ENCODE results near the gene MFAP5.

GRCh38 chr12:8629486-8630033 is 33.1 kb downstream of the MFAP5 start:
- TF ChIP-seq CSDC2 (CRISPR knock-in tag; IDR thresholded peaks at IDR 0.05), result no peak
- TF ChIP-seq PATZ1 (CRISPR knock-in tag; IDR thresholded peaks at IDR 0.05; ENCODE audit: borderline replicate concordance), result no peak
- no peak for TF ChIP-seq ZC3H10 (CRISPR knock-in tag; IDR thresholded peaks at IDR 0.05)
- no peak for TF ChIP-seq TOX (CRISPR knock-in tag; IDR thresholded peaks at IDR 0.05; ENCODE audit: borderline replicate concordance)
- no peak for TF ChIP-seq ZFP3 (CRISPR knock-in tag; IDR thresholded peaks at IDR 0.05)
- TF ChIP-seq ISL1 (CRISPR knock-in tag; IDR thresholded peaks at IDR 0.05), result no peak
- TF ChIP-seq TSHZ2 (CRISPR knock-in tag; IDR thresholded peaks at IDR 0.05), result no peak
- TF ChIP-seq CSRNP3 (CRISPR knock-in tag; IDR thresholded peaks at IDR 0.05), result no peak
- no peak for TF ChIP-seq ZNF565 (CRISPR knock-in tag; conservative IDR thresholded peaks at IDR 0.05; ENCODE audit: low read depth)
- TF ChIP-seq CREB5 (CRISPR knock-in tag; IDR thresholded peaks at IDR 0.05; ENCODE audit: low read depth), result no peak

All from SK-N-SH treated with all-trans-retinoic acid at 6 μM for 48 hours (cell line).